NCI-H748 (cell line): ENCODE measurements around the gene TEX51.

ENCODE experiments used
- DNase-seq: peaks from one replicate; lab custom pipeline; 2025; ENCODE audit not compliant: unreplicated experiment; lab: John Stamatoyannopoulos, UW

TEX51 gene

DNA sequence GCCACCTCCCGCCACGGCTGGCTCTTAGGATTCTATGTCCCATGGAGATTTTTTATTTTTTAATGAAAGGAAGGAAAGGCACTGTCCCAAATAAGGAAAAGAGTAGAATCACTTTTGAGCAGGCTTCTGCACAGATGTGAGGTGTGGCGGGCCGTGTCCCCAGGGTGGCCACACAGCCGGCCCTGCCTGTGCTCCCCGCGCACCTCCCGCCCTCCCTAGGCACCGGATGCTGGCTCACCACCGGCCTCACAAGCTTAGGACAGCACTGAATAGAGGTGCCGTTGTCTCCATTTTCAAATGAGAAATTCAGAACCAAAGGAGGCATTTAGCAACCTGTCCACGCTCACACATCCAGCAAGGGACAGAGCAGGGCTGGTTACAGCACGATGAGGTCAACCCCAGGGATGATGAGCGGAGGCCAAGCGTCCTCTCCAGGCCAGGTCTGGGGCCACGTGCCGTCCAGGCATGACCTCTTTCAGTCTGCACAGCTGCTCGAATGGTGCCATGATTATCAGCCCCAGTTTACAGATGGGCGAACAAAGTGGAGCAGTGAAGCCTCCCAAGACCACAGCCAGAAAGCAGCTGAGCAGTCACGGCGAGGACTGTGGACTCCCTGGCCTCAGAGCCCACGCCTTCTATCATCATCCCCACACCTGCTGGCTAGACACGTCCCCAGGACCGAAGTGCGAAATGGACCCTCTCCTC is 20.7 kb upstream of the TEX51 start:
- no peak for DNase-seq

- no peak for DNase-seq
These were observed 20.1 kb upstream of the TEX51 start for GRCh38 chr2:126878601-126879000.

GRCh38 chr2:126879348-126880298 is 19.1 kb upstream of the TEX51 start:
- no peak for DNase-seq

DNA sequence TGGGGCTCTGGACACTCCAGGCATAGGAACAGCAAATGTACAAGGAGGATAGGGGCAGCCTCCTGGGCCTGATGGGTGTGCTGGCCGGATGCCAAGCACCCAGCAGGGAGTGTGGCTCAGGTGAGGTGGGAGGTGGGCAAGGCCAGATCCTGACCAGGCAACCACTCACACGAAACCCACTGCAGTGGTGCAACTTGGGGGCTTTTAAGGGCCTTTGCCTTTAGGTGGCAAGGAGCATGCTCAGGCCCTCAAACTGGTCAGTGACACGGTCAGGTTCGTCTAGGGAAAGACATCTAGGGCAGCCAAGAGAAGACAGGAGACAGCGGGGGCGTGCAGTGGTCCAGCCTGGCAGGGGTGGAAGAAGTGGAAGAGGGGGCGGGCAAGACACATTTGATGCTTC is 18.4 kb upstream of the TEX51 start:
- no peak for DNase-seq

DNA sequence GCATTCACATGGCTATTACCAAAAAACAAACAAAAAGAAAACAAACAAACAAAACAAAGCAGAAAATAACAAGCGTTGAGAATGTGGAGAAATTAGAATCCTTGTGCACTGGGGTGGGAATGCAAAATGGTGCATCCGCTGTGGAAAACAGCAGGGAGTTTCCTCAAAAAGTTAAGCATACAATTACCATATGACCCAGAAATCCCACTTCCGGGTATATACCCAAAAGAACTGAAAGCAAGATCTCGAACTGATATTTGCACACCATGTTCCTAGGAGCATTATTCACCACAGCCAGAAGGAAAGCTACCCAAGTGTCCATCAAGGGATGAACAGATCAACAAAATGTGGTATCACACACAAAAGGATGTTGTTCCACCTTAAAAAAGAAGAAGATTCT is 17.9 kb upstream of the TEX51 start:
- no peak for DNase-seq

DNA sequence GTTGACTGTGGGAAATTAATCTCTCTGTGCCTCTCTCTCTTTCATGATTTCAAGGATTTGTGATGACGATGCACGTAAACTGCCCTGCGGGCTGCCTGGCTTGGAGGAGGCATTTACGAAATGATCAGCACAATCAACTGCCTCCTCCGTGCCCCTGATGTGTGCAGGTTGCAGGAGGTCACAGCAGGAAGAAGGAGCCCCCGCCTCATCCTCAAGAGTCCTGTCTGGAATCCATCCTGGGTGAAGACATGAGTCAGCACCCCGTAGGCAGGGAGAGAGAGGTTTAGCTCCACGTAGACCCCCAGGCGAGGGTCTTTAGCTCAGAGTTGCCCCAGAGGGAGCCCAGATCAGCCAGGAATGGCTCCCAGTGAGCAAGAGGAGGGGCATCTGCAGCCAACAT is 17.1 kb upstream of the TEX51 start:
- no peak for DNase-seq

- DNase-seq: no peak
These were observed 16.5 kb upstream of the TEX51 start for GRCh38 chr2:126882181-126882580.

- DNase-seq: no peak
These were observed 15.7 kb upstream of the TEX51 start for GRCh38 chr2:126882736-126883665.

DNA sequence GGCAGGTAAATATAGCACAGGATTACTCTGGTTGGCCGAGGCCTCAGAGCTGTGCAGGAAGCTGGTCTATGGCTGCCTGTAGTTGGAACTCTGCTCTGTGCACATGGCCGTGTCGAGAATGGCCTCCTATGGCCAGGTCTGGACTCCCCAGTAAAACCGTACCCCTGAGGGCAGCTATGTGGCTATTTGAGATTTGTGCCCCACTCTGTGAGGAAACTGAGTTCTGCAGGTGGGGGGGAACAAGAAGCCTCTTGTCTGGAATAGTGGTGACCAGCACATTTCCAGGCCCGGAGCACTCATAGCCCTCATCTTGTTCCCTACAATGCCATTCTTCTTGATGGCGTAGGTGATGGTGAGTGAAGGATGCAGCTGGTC is 15.0 kb upstream of the TEX51 start:
- no peak for DNase-seq

GRCh38 chr2:126884861-126885750 is 13.6 kb upstream of the TEX51 start:
- no peak for DNase-seq

DNA sequence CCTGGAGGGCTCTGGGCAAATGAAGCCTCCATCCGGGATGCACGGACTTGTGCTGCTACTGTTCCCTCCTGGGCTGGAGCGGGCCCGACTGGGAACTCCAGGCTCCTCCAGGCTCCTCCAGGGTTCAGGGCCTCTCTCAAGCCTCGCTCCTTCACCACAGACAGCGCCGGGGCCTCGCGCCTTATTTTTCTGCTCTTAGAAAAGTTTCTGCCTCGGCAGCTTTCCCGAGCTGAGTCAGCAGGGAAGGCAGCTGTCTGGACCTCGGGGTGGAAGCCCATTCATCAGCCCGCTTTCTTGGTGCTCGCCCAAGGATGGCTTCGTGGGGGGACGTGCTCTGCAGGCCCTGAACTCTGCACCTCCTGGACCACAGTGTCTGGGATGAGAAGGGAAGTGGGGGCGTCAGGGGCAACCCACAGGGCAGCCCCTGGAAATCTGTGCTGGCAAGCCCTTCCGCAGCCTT is 12.9 kb upstream of the TEX51 start:
- DNase-seq: no peak

DNA sequence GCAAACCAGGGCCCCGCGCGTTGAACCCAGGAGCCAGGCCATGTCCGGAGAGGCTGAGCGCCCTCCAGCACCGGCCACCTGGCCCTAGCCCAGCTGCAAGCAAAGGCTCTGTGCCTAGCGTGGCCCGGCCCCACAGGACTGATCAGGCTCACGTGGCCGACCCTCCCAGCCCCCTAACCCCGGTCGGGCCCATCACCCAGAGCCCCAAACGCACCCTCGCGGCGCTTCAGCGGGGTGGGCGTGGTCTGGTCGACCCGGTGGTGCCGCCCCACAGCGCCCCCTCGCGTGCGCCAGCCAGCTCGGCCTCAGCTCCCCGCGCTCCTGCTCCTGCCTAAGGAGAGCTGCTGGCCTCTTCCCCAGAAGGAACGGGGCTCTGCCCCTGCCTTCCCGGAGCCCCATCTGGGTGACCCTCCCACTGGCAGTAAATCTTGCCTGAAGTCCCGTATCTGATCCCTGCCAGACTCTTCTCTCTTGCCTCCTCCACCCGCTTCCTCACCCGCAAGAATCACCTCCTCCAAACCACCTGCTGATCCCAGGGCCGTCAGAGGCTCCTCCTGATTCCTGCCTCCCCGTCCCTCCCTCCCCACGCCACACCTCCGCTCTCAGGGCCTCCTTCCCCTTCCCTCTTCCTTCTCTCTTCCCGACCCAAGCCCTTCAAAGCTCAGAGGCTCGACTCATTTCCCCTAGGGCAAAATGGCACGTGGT is 12.3 kb upstream of the TEX51 start:
- no peak for DNase-seq

DNA sequence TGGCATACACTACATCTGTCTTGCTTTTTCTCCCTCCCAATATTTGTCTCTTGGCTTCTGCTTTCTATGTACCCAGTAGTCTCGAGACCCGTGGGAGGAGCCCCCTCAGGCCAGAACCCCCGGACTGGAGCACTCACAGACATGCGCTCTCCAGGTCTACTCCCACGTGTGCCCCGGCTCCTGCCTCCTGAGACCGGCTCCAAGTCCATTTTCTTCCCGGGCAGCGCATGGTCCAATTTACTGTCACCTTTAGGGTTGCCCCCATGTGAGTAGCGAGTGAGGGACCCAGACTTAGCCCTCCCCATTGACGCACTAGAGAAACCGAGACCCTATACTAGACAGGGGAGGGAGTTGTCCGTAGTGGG is 11.8 kb upstream of the TEX51 start:
- DNase-seq: no peak

DNA sequence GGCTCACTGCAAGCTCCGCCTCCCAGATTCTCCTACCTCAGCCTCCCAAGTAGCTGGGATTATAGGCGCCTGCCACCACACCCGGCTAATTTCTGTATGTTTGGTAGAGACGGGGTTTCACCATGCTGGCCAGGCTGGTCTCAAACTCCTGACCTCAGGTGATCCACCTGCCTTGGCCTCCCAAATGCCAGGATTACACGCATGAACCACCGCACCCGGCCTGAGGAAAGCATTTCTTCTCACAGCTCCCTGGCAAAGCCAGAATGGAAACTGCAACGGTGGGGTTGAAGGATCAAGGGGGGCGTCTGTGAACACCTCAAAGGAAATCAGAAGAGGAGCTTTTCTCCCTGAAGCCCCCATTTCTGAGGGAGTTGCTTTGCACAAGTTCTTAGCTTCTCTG is 11.2 kb upstream of the TEX51 start:
- DNase-seq: no peak

DNA sequence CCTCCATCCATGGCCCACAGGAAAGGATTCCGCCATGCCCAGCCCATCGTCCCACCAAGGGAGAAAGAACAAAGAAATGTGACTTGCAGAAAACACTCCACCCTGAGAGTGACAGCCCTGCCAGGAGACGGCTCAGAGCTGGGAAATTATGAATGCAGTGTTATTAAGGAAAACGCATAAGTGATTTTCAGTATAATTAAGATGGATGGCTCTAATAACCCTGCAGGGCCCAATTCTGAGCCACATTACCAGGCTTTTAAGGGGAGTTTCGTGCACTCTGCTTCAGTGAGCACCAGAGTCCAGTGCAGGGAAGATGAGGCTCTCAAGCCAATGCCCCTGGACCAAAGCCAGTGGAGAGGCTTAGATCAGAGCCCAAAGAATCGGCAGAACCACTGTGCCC is 10.6 kb upstream of the TEX51 start:
- DNase-seq: no peak

- DNase-seq: no peak
These were observed 9.6 kb upstream of the TEX51 start for GRCh38 chr2:126889071-126889470.

DNA sequence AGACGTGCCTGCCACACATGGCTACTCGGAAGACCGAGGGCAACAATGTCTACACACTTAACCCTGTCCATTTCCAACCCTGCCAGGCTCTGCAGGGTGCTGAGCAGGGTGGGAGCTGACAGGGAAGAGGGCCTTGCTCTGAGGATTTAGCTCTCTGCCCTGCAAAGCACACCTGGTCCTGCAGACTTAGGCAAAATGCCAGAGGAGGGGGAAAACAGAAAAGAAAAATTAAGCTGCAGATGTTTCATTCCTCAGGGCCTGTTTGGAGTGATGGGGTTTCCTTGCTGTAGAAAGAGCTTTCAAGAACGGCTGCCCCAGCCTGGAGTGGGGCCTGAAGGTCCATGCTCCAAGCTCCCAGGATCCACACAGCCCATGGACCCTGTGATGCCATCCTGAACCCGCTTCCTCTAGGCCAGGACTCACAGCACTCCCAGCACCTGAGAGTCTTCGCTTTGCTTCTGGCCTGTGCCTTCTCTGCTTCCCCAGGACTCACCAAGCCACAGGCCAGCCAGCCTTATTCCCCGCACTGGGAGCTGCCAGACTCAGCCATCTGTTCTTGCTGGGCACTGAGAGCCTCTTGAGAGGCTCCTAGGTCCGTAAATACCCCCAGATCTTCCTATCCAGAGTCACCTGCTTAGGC is 9.1 kb upstream of the TEX51 start:
- DNase-seq: no peak

GRCh38 chr2:126890136-126890510 is 8.6 kb upstream of the TEX51 start:
- DNase-seq: no peak
